Lung (tissue), 12 donors: ENCODE data around the gene DEPDC7. TPM values are rescaled to one million over a fixed set of nuclear protein-coding genes. Genes with fewer than 3 reads are reported as not detected.

Experiments used
- ATAC-seq: fragments of 200-7000 bp; cut with Tn5 transposase; one replicate; pipeline ENCODE4 v1.9.1; 2020; ENCODE audit warnings: moderate number of reproducible peaks; ENCODE audit not compliant: insufficient read depth, low FRiP score
- DNase-seq, 3 donors: peaks; one replicate each; pipeline ENCODE4 v3.0.0-alpha.2; 2013 to 2017
- H3K27ac ChIP-seq, 2 donors: one replicate each; pipeline ENCODE4 v1.5.1; 2013; ENCODE audit warnings: mild to moderate bottlenecking in 2 of 2, moderate library complexity in 2 of 2, control low read depth in 1 of 2, inconsistent platforms in 1 of 2, low read depth in 1 of 2, low read length in 1 of 2
- H3K27me3 ChIP-seq, 3 donors: one replicate each; pipeline ENCODE4 v1.5.1; 2013; ENCODE audit warnings: low read length in 2 of 3; ENCODE audit not compliant: control insufficient read depth in 3 of 3, insufficient read depth in 3 of 3
- H3K36me3 ChIP-seq, 4 donors: one replicate each; pipeline ENCODE4 v1.5.1; 2013; ENCODE audit warnings: low read length in 4 of 4, mild to moderate bottlenecking in 1 of 4, moderate library complexity in 1 of 4; ENCODE audit not compliant: control insufficient read depth in 4 of 4, insufficient read depth in 4 of 4
- H3K4me1 ChIP-seq, 5 donors: one replicate each; pipeline ENCODE4 v1.5.1; 2013; ENCODE audit warnings: low read length in 5 of 5, mild to moderate bottlenecking in 2 of 5, moderate library complexity in 1 of 5; ENCODE audit not compliant: control insufficient read depth in 5 of 5, insufficient read depth in 5 of 5
- H3K4me3 ChIP-seq: one replicate; pipeline ENCODE4 v1.5.1; 2013; ENCODE audit warnings: mild to moderate bottlenecking, control low read depth, moderate library complexity
- H3K9ac ChIP-seq, 2 donors: one replicate each; pipeline ENCODE4 v1.5.1; 2013; ENCODE audit warnings: low read length in 2 of 2, control low read depth in 1 of 2; ENCODE audit not compliant: insufficient read depth in 1 of 2
- H3K9me3 ChIP-seq, 4 donors: one replicate each; pipeline ENCODE4 v1.5.1; 2013; ENCODE audit warnings: low read length in 3 of 4, mild to moderate bottlenecking in 1 of 4, moderate library complexity in 1 of 4; ENCODE audit not compliant: control insufficient read depth in 4 of 4, insufficient read depth in 3 of 4
- CTCF ChIP-seq: IDR thresholded peaks from 2 replicates; pipeline ENCODE4 v1.5.1; 2012; ENCODE audit warnings: mild to moderate bottlenecking; ENCODE audit errors: control extremely low read depth, extremely low read depth
- WGBS, 2 donors: extraction: QIAGEN DNeasy Blood & Tissue Kit; methylation state at CpG; one replicate each; pipeline ENCODE4 v1.1.7; 2013; 5-methylcytosine and 5-hydroxymethylcytosine counted together
- polyA plus RNA-seq, 2 donors: library from polyadenylated mRNA; stranded (reverse); fragments of 200-250 nt; gene quantifications; one replicate each; pipeline ENCODE4 v1.2.1, GENCODE V29; 2013
- total RNA-seq, 2 donors: library from RNA; depleted of rRNA in 1 of 2; stranded (reverse); fragments of >200 nt in 1 of 2; gene quantifications; one replicate each; pipeline ENCODE4 v1.2.1, GENCODE V29; 2014 to 2021
- donor health status: control.
- donor health status: control.
- donor health status: Bipolar disorder and iron deficiency.
- donor health status: healthy.
- donor health status: DM: yes; HTN: yes; CAD: no.

The DEPDC7 gene
- total and polyA plus RNA-seq, 4 donors: 0.45 to 6.1 (median 0.91) TPM

GRCh38 chr11:33017965-33018364, 2.3 kb downstream of the DEPDC7 start:
- H3K9ac ChIP-seq: no peak overlapping the region
- no peaks in the 10 kb centered on the region for H3K36me3 ChIP-seq
- no peak overlapping the region for H3K27ac ChIP-seq
- peaks cover 0 to 23% (median 3%) of the 10 kb centered on the region in 5 donors for H3K4me1 ChIP-seq
- TF ChIP-seq CTCF: no peak
- WGBS, 2 donors: 93 to 94% methylated on average over 3 of the region's 3 CpGs
- no peak for DNase-seq
- no peak for ATAC-seq
- H3K4me3 ChIP-seq: no peak overlapping the region
- H3K27me3 ChIP-seq: no peaks in the 10 kb centered on the region
- H3K9me3 ChIP-seq: peaks cover 0 to 4% (median 0%) of the 10 kb centered on the region in 4 donors

- WGBS, 2 donors: 79 to 84% methylated on average over 6 of the region's 6 CpGs
- ATAC-seq: no peak
- peaks cover 0 to 23% (median 3%) of the 10 kb centered on the region in 5 donors for H3K4me1 ChIP-seq
Observed at GRCh38 chr11:33018840-33019239, 3.2 kb downstream of the DEPDC7 start.

GRCh38 chr11:33021501-33021900, 5.8 kb downstream of the DEPDC7 start:
- no peaks in the 10 kb centered on the region for H3K36me3 ChIP-seq
- H3K9ac ChIP-seq: no peak overlapping the region
- 90 to 94% methylated on average over 1 of the region's 1 CpG for WGBS, 2 donors
- no peaks in the 10 kb centered on the region for H3K9me3 ChIP-seq
- no peak for DNase-seq
- no peak overlapping the region for H3K27ac ChIP-seq
- H3K4me3 ChIP-seq: no peak overlapping the region
- no peaks in the 10 kb centered on the region for H3K27me3 ChIP-seq
- no peak for ATAC-seq
- H3K4me1 ChIP-seq: peaks cover 0 to 22% (median 0%) of the 10 kb centered on the region in 5 donors
- TF ChIP-seq CTCF: no peak

More at GRCh38 chr11:33018840-33019239, 3.2 kb downstream of the DEPDC7 start:
- Histone ChIP-seq H3K4me3 (no peak overlapping the region), H3K27me3 (no peaks in the 10 kb centered on the region), H3K9ac (no peak overlapping the region), H3K9me3 (peaks cover 0 to 4% (median 0%) of the 10 kb centered on the region in 4 donors), H3K27ac (no peak overlapping the region), H3K36me3 (no peaks in the 10 kb centered on the region)
- DNase-seq: no peak
- no peak for TF ChIP-seq CTCF

- Histone ChIP-seq H3K9me3 (no peaks in the 10 kb centered on the region), H3K27ac (no peak overlapping the region), H3K36me3 (no peaks in the 10 kb centered on the region), H3K9ac (no peak overlapping the region), H3K4me3 (no peak overlapping the region), H3K27me3 (no peaks in the 10 kb centered on the region), H3K4me1 (peaks cover 0 to 17% (median 0%) of the 10 kb centered on the region in 5 donors)
- DNase-seq (no peak), ATAC-seq (no peak)
- 86 to 94% methylated on average over 1 of the region's 1 CpG for WGBS, 2 donors
- TF ChIP-seq CTCF: no peak
Observed at GRCh38 chr11:33021937-33022336, 6.3 kb downstream of the DEPDC7 start.
